Suppressor macrophage (primary cell): ENCODE measurements around the gene ANKS1A.
"Not testable (repeated sequence)": the region's sequence is repeated elsewhere in the genome, so short reads cannot be mapped to it uniquely, and the experiment has no call there.

Source experiments
- DNase-seq, 4 experiments: peaks; one replicate each; pipeline ENCODE4 v3.0.0-alpha.2; 2020 to 2022

Gene ANKS1A

DNA sequence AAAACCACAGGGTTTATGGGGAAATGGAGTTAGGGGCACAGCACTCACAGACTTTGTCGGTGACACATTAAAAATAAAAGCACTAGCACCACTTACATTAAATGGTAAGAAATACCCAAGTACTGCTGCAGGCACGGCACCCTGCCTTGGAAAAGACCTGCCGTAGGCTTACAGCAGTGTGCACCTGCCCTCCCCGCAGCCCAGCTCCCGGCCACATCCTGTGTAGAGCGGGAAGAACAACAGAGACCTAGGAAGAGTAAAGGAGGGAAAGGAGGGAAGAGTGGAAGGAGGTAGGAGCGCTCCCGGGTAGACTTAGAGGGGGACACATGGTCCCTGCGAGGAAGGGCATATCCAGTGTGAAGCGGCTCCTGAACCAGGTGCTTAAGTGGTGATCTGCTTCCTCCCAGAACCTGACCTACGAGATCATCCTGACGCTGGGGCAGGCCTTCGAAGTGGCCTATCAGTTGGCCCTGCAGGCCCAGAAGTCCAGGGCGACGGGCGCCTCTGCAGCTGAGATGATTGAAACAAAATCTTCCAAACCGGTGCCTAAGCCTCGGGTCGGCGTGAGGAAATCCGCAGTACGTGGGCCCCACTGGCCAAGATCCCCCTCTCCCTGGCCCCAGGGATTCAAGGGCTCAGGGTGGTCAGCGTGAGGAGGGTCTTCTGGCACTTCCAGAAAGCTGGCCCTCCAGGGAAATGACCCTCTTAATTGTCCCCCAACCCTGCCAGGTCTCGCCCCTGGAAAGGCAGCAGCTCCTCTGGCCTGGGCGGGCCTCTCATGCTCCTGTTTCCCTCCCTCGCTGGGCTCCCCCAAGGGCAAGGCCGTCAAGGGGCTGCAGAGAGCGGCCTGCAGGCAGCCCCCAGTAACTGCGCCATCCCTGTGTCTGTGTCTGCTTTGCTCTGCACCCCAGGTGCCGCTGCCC lies 196.6 kb downstream of the ANKS1A start:
- DNase-seq, result no peak

DNA sequence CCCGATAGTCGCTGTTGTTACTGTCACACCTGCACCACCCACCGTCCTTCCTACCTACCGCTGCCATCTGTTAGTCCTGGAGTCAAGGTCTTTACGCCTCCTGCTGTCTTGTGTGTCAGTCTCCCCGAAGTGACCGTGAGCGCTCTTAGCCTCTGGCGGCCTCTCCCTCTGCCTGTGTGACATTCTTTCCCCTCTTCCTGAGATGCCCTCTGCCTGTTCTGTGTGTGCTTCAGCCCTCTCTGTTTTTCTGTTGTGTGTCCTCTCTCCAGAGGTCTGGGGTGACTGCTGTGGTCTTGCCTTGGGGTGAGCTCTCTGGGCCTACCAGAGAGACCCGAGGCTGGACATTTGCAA lies 197.2 kb downstream of the ANKS1A start:
- no peak for DNase-seq

DNA sequence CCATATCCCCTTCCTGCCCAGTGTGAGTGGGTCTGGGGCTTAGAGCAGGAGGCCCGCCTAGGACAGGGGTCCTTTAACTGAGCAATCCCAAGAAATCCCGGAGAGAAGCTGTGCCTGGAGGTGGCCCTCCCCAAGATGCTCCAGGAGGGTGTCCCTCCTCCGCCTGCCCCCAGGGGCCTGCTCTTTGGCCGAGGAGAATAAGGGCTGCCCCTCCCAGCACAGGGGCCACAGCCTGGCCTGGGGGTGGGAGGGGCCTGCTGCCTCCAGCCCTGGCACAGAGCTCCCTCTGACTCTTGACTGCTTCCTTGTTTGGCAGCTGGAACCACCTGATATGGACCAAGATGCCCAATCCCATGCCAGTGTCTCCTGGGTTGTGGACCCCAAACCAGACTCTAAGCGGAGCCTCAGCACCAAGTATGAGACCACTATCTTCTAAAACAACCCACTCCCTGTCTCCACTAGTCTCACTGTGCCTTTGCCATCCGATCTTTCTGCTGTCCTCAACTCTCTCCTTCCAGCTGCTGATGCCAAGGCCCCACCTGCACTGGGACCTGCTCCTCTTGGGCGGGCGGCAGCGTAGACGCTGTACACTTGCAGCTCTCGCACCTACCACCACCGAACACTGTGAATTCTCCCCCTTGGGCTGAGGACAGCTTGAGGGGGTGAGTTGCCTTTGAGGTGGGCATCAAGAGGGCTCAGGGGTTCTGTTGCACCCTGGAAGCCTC lies 197.7 kb downstream of the ANKS1A start:
- DNase-seq, result no peak

DNA sequence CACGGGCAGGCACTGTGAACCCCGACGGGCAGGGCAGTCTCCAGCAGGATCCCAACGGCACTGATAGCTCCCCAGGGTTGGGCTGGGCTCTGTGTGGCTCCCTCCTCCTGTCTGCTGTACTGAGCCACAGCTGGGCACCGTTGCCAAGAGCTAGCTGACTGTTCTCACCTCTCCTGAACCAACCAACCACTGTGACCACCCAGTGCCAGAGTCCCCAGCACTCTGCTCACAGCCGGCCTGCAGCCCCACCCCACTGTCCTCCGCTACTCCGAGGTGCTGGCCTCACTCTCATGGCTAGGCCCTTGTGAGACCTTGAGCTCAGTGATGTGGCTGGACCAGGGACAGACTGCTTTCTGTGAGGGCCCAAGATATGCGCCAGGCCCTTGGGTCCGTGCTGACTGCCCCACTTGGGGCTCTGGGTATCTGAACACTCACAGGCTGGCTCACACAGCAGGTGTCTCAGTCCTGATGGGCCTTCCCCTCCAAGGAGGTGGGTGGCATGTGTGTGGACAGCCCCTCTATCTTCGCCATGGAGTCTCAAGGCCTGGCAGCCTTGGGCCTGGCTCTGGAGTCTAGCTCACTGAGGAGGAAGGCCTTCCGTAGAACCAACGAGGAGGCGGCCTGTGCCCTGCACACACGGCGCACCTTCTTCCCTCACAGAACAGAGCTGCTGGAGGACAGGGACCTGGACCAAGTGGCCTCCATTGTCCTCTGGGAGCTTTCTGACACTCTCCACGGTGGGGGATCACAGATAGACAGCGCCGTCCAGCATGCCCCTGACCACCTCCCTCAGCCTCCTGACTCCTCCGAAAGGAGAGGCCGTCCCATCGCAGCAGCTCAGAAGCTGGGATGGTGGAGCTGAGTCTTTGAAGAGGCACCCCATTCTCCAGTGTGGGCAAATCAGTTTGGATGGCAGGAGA lies 198.6 kb downstream of the ANKS1A start:
- no peak for DNase-seq

DNA sequence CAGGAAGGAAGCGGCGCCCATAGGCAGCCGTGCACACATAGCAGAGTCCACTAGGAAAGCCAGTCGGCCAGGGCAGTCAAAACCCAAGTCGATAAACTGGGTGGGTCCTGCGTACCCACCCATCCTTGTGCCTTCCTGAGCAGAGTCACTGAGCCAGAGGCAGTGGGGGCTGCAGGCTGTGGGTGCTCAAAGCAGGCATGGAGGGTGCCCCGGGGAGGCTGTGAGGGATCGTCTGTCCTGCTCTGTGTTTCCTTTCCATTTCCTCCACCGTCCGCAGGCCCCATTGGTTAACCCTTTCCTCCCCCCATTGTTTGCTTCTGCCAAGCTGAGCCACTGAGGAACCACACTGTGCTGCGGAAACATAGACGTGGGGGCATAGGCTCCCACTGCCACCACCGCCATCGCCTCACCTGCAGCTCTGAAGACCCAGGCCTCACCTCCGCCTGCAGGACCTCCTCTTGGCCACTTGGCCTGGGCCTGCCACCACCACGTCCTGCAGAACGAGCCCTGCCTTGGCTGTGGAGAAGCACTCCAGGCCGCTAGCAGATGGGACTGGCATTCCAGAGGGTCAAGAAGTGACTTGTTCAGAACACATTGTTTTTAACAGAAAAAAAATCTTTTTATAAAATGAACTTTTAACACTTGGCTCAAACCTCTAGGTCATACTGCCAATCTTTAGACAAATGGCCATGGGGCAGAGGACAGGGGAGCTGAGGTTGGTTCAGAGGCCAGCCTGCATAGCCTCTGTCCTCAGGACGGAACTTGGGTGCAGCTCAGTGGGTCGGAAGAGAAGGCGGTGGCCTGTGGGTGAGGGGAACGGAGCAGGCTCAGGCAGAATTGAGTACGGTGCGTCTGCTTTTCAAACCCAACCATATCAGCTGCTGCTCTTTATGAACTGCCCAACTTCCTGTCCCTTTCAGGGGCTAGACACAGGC lies 199.5 kb downstream of the ANKS1A start:
- DNase-seq, result no peak

DNA sequence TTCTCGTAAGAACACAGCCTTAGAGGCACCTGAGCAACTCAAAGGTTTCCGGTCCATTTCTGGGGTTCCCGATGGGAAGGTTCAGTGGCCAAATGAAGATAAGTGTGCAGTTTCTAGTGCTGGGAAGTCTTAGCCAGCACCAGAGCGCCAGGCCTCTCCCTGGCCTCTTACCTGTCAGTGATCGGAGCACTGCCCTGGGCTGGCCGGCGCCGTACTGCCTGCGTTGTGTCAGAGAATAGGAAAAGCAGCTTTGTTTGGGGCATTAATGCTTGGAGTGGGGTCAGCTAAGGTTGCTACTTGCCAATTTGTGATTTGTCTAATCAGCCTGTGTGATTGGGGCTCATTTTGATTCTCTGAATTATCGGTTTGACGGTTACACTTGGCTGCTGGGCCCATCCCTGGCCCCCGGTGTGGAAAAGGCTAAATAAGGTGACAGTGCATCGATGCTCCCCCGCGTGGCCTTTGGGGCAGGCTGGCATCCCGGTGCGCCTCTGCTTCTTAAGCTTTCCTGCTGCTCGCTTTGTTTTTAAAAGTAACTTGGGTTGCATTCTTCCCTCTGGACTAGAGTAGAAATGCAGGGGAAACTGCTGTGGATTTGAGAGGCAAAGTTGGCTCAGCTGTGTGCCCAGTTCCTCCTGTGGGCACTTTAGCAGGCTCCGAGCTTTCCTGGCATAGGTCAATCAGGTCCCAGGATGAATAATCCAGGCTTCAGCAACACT lies 200.3 kb downstream of the ANKS1A start:
- DNase-seq, result no peak

DNA sequence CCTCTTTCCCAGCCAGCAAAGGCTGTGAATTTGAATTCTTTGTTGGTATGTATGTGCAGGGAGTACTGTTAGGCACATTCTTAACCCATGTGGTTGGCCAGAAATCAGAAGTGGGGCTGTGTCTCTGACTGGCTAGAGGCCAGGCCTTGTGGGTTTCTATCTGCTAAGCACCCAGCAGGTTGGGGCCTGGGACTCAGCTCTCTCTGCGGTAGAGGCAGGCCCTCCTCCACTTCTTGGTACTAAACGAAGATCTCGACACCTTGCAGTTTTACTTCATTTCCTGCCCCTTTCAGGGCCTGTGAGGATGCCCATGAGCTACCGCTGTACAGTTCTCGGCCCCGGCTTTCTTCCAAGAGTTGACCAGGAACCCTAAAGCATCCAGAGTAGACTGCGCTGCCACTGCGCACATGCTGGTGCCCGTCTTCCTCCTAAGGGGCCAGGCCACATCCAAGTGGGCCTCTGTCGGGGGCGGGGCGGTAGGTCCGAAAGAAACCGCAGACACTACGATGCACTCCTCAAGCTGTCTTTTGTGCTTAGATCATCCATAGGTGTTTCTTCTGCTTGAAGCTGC lies 201.0 kb downstream of the ANKS1A start:
- DNase-seq, result no peak

DNA sequence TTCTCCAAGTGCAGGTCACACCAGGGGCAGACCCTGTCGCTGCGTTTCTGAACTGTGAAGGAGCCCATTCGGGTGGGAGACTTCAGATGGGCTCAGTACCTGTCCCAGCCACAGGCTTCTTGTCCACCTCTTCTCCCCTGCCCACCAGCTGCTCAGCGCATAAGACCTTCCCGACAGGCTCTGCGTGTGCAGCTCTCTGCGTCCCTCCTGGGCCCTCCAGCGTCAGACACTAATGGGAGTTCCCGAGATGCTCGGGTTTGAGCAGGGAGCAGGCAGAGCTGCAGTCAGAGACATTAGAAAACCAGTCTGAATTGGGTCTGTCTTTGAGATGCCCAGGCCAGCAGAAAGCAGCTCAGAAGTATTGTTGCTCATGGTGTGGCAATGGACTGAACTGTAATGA lies 201.7 kb downstream of the ANKS1A start:
- DNase-seq, result no peak

DNA sequence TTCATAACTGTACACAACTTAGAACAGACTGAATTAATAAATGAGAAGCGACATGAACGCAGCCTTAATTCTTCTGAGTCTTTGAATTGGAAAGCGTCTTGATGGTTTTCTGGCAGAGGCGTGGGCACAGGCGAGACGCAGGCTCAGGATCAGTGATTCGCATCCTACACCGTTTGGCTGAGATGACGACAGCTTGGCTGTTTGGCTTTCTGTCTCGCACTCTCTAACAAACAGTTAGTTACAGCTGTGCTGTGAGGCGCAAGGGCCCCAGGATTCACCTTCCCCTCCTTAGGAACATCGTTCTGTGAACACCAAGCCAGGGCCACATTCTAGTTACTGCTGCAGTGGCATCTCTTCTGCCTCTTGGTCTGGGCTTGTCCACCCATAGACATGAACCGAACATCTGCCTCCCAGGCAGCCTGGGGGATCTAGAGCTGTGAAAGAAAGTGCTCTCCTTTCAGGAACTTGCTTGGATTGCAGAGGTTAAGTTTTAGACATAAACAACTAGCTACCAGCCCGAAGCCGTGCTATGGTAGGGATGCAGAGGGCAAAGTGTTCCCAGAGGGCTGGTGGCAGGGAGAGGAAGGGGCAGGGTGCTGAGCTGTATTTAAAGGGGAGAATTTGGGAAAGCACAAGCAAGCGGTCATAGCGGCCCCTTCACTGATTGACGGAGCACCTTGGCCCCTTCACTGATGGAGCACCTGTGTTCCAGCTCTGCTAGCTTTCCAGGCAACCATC lies 202.5 kb downstream of the ANKS1A start:
- no peak for DNase-seq

DNA sequence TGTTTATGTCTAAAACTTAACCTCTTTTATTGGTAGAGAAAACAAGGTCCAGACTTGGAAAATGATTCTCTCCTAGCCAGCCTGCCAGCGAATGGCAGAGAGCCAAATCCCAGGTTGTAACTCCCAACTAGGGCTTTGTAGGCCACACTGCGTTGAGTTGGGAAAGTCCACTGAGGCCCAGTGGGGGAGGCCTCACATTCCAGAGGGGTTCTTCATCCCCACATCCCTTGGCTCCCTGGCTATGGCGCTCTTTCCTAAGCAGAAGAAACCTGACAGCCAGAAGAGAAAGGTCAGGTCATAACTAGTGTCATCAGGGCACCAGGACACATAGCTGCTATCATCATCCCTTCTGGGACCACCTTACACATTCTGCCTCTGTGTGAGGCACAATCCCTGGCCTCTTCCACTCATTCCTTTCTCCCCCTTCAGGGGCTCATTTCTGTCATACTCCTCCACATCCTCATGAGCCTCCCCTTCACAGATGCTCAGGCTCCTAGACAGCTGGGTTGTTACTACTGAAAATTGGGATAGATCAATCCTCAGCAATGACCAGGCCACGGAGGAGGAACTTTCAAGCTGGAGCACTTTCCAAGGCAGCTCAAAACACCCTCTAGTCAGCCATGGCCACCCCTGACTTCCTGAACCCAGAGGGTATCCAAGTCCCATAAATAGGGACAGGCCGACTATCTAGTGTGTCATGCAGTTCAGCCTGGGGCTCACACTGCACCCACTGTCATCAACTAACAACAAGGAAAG lies 203.5 kb downstream of the ANKS1A start:
- DNase-seq, result no peak

DNA sequence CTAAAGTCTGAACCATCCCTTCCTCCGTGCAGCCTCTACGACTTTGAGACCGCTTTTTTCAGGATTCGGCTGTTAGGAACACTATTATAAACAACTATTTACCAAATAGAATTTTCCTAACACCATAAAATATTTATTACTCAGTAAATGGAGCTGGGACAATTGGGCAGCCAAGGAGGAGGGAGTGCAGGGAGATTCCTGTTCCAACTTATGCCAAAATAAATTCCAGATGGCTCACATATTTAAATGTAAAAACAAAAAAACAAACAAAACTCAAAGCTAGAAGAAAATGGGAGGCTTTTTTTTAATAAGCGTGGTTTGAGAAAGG lies 204.0 kb downstream of the ANKS1A start:
- no peak for DNase-seq

DNA sequence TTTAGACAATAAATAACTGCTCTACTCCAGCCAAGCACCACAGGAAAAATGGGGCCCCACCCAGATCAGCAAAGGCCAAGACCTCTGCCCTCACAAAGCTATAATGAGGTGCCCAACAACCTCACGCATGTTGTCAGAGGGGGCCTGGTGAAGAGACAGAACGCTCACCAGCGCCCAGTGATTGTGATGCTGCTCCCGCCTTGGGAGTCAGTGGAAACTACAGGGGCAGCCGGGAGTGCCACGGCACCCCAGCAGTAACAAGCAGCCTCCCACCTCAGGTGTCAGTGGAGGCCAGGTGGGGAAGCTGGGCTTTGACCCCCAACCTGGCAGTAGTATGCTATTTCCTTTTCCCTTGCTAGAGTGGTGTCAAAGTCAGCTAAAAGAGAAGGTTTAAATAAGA lies 204.7 kb downstream of the ANKS1A start:
- DNase-seq, result no peak

DNA sequence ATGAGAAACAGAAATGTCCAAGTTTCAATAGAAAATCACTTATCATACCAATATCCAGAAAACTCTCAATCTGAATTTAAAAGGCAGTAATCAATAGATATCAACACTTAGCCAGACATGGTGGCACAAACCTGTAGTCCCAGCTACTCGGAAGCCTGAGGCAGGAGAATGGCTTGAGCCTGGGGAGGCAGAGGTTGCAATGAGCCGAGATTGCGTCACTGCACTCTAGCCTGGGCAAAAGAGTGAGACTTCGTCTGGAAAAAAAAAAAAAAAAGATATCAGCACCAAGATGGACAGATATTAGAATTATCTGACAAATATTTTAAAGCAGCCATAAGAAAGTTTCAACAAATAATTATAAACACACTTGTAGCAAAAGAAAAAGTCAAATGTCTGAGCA lies 205.1 kb downstream of the ANKS1A start:
- DNase-seq, result no peak

DNA sequence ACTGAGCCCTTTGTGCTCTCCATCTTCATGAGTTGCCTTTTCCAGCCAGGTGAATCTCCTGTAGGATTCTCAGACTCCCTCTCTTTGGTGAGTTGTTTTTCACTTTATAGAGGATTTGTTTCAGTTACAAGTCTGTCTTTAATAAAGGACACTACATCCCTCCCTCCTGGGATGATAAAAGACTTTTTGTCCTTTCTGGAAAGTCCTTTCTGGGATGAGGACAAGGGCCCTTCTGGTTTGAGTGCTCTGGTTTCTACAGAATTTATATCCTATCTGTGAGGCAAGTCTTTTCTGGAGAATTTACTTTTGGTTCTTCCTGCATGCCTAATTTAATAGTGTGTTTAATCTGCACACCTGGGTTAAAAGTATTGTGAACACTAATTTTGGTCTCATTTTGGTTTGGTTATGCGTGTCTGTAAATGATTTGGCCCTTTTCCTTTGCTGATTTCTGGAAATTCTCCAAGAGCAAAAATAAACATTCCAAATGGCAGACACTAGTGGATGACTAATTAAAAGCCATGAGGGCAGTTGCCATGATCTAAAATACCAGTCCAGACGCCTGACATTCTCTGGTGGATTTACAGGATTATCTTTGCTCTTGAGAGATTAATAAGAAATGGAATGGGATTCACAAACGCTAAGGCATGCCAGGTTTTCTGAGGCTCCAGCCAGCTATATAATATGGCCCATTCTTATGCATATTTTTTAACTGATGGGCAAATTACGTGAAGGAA lies 207.2 kb downstream of the ANKS1A start:
- no peak for DNase-seq

DNA sequence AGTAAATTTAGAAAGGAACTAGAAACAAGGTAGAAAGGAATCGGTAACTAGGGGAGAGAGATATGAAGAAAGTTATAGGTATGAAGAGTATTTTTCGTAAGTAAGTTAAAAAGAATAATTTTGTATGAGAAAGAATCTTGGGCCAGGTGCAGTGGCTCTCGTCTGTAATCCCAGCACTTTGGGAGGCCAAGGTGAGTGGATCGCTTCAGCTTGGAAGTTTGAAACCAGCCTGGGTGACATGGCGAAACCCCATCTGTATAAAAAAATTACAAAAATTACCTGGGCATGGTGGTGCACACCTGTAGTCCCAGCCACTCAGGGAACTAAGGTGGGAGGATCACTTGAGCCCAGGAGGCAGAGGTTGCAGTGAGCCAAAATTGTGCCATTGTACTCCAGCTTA lies 210.1 kb downstream of the ANKS1A start:
- no peak for DNase-seq

DNA sequence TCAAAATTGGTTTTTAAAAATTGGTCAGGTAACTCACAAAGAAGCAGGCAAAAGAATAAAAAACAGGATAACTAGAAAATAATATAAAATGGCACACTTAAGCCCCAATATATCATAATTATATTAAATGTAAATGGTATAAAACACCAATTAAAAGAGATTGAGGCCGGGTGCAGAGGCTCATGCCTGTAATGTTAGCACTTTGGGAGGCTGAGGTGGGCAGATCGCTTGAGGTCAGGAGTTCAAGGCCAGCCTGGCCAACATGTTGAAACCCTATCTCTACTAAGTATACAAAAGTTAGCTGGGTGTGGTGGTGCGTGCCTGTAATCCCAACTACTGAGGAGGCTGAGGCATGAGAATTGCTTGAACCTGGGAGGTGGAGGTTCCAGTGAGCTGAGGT lies 216.0 kb downstream of the ANKS1A start:
- DNase-seq, result no peak

DNA sequence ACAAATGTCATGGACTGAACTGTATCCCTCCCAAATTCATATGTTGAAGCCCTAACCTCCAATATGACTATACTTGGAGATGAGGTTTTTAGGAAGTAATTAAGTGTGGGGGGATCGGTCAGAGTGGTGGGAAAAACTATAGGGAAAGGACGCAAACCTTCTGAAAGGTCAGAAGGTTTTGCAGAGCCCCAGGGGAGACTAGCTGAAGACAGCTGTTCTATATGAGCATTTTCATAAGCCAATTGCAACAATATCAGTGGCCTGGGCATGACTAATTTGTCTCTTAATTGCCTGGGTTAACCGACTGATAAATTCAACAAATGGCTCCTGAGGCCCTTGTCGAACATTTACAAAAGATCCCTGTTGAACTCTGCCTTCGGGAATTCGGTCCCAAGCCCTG lies 217.0 kb downstream of the ANKS1A start:
- not testable (repeated sequence) for DNase-seq

DNA sequence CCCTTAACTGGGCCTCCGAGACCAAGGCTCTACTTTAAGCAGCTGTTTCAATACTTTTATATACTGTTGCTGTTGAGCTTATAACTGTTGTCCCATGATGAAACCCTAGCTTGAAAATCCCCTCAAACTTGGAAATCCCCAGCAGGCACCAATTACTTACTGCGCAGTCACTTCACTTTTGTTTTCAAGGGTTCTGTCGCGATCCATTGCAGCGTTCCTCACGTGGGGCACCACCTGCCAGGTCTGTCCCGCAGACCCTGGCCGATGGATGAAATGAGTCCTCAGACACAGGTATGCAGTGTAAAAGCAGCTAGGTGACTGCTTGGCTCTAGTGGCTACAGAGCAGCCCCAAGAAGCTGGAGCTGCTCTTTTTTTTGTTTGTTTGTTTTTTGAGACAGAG lies 218.2 kb downstream of the ANKS1A start:
- not testable (repeated sequence) for DNase-seq

DNA sequence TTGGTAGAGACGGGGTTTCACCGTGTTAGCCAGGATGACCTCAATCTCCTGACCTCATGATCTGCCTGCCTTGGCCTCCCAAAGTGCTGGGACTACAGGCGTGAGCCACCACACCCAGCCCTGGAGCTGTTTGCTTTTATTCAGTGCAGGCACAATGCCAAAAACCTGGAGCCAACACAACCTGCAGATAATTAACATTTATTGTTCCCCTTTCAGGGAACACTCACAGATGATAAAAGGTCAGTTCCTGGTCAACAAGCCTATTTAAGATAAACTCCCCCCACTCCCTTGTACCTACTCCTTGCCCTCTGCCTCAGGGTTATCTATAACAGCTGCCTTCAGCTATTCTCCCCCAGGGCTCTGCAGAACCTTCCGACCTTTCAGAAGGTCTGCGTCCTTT lies 218.7 kb downstream of the ANKS1A start:
- DNase-seq, result not testable (repeated sequence)
